Ishikawa (cell line): ENCODE results near the gene UBE2D4.

Experiments
- CEBPB ChIP-seq: IDR thresholded peaks from 2 replicates; pipeline ENCODE4 v1.6.1; 2012
- CREB1 ChIP-seq: IDR thresholded peaks from 2 replicates; pipeline ENCODE4 v1.6.1; 2012; ENCODE audit warnings: low read depth
- EGR1 ChIP-seq: IDR thresholded peaks from 2 replicates; pipeline ENCODE4 v1.6.1; 2012
- EP300 ChIP-seq: IDR thresholded peaks from 2 replicates; pipeline ENCODE4 v1.6.1; 2012; ENCODE audit warnings: borderline replicate concordance
- FOXM1 ChIP-seq: IDR thresholded peaks from 2 replicates; pipeline ENCODE4 v1.6.1; 2012; ENCODE audit warnings: low read depth, borderline replicate concordance
- NFIC ChIP-seq: IDR thresholded peaks from 2 replicates; pipeline ENCODE4 v1.6.1; 2012
- RAD21 ChIP-seq: IDR thresholded peaks from 2 replicates; pipeline ENCODE4 v1.6.1; 2012; ENCODE audit warnings: low read depth
- TAF1 ChIP-seq: IDR thresholded peaks from 2 replicates; pipeline ENCODE4 v1.6.1; 2012; ENCODE audit warnings: low read depth, mild to moderate bottlenecking
- TCF12 ChIP-seq: IDR thresholded peaks from 2 replicates; pipeline ENCODE4 v1.6.1; 2012; ENCODE audit warnings: low read depth
- TEAD4 ChIP-seq: IDR thresholded peaks from 2 replicates; pipeline ENCODE4 v1.6.1; 2012
- YY1 ChIP-seq: IDR thresholded peaks from 2 replicates; pipeline ENCODE4 v1.6.1; 2012; ENCODE audit warnings: low read depth
- ZBTB7A ChIP-seq: IDR thresholded peaks from 2 replicates; pipeline ENCODE4 v1.6.1; 2012; ENCODE audit warnings: low read depth
- TF ChIP-seq, protein P1 (sequence below): IDR thresholded peaks from 2 replicates; pipeline ENCODE4 v1.6.1; 2012
- TF ChIP-seq, protein P2 (sequence below): IDR thresholded peaks from 2 replicates; pipeline ENCODE4 v1.6.1; 2012; ENCODE audit warnings: low read depth, mild to moderate bottlenecking
- TF ChIP-seq, protein P3 (sequence below): IDR thresholded peaks from 2 replicates; pipeline ENCODE4 v1.6.1; 2012

Gene UBE2D4

DNA sequence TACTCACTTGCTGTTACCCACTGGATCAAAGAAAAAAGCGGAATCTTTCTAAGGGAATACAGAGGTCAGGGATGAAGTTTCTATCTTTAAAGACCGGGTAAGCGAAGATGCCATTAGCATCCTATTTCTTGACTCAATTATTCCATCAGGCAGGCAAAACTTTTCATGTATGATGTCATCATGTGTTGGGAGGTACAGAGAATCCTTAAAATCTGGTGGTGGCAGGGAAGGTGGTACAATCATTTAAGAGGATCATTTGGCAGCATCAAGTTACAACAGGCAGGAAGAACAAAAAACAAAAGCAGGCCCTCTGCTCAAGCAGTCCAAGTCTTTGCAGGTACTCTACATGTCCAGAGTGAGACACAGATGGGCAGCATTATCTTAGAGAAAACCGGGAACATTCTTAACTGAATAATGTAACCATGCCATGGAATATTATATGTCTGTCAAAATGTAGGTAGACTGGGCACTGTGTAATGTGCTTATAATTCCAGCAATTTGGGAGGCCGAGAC lies 23.6 kb upstream of the UBE2D4 start:
- TF ChIP-seq ZBTB7A: no peak
- TF ChIP-seq RAD21: no peak
- no peak for TF ChIP-seq FOXM1
- no peak for TF ChIP-seq CREB1
- TF ChIP-seq, protein P1, sequence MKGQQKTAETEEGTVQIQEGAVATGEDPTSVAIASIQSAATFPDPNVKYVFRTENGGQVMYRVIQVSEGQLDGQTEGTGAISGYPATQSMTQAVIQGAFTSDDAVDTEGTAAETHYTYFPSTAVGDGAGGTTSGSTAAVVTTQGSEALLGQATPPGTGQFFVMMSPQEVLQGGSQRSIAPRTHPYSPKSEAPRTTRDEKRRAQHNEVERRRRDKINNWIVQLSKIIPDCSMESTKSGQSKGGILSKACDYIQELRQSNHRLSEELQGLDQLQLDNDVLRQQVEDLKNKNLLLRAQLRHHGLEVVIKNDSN: no peak

DNA sequence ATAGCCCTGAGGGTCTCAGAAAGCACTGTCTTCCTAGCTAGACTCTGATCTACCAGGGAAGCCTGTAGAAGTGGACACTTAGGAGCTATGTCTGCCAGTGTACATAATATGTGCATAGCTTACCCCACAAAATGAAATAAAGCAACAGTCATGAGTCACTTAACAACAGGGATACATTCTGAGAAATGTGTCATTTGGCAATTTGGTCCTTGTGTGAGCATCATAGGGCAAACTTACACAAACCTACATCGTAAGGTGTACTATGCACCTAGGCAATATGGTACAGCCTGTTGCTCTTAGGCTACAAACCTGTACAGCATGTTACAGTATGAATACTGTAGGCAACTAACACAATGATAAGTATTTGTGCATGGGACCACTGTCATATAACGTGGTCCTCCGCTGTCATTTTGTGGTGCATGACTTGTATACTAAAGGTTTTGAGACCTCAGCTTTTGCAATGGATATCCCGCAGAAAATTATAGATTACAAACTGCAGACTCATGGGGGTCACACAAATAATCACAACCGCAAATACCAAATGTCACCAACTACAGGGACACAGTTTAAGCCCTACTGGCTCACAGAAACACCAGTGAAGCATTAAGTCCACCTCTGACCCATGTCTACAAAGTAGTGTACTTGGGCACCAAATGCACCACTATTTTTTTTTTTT lies 21.6 kb upstream of the UBE2D4 start:
- TF ChIP-seq FOXM1: no peak
- TF ChIP-seq, protein P1: no peak
- TF ChIP-seq EP300: no peak
- TF ChIP-seq TAF1: no peak
- TF ChIP-seq YY1: no peak
- TF ChIP-seq TEAD4: no peak
- TF ChIP-seq CEBPB: no peak
- TF ChIP-seq RAD21: no peak

DNA sequence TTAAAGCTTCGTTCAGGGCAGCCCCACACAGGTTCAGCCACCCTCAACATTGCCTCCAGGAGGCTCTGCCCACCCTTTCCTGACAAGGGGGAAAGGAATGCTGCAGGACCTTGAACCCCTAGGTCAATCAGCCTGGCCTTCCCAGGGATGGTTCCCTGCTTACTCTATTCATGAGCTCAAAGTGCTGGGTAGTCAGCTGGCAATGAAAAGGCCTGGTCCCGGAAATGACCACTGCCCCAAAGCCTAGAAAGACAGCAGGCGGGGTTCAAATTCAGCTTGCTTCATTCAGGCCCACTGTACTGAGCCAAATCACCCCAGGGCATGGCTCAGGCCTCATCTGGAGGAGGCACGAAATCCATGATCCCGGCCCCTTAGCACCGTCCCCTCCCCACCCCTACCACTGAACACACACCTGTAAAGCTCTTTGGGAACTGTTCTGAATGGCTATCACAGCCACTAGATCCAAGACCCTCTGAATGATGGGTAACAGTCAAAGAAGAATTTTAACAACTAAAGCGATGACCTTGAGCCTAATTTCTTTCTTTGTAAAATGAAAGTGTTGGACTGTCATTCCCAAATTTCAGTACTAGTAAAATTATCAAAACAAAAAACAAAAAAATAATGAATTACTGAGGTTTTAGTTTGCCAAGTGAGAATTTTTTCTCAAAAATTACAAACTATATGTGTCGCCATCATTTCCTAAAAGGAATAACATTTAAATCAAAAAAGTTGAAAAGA lies 20.9 kb upstream of the UBE2D4 start:
- TF ChIP-seq TAF1: no peak
- no peak for TF ChIP-seq EGR1
- TF ChIP-seq, protein P1: no peak
- TF ChIP-seq, protein P2, sequence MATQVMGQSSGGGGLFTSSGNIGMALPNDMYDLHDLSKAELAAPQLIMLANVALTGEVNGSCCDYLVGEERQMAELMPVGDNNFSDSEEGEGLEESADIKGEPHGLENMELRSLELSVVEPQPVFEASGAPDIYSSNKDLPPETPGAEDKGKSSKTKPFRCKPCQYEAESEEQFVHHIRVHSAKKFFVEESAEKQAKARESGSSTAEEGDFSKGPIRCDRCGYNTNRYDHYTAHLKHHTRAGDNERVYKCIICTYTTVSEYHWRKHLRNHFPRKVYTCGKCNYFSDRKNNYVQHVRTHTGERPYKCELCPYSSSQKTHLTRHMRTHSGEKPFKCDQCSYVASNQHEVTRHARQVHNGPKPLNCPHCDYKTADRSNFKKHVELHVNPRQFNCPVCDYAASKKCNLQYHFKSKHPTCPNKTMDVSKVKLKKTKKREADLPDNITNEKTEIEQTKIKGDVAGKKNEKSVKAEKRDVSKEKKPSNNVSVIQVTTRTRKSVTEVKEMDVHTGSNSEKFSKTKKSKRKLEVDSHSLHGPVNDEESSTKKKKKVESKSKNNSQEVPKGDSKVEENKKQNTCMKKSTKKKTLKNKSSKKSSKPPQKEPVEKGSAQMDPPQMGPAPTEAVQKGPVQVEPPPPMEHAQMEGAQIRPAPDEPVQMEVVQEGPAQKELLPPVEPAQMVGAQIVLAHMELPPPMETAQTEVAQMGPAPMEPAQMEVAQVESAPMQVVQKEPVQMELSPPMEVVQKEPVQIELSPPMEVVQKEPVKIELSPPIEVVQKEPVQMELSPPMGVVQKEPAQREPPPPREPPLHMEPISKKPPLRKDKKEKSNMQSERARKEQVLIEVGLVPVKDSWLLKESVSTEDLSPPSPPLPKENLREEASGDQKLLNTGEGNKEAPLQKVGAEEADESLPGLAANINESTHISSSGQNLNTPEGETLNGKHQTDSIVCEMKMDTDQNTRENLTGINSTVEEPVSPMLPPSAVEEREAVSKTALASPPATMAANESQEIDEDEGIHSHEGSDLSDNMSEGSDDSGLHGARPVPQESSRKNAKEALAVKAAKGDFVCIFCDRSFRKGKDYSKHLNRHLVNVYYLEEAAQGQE: no peak
- TF ChIP-seq TEAD4: no peak
- TF ChIP-seq CREB1: no peak
- no peak for TF ChIP-seq ZBTB7A

DNA sequence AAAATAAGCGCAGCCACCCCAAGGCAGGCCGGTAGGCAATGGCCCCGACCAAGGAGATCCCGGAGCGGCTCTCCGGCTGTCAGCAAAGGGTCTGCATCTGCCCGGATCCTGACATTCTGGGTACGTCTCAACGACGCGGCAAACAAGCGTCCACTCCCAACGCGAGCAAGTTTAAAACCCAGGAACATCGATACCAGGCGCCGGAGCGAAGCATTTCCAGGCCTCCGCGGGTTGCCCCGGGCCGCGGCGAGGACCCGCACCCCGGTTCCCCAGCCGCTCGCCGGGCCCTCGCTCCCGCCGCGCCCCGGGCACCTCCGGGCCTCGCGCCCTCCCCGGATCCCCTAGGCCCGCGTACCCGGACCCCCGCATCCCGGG lies 20.3 kb upstream of the UBE2D4 start:
- no peak for TF ChIP-seq TAF1
- TF ChIP-seq, protein P3, sequence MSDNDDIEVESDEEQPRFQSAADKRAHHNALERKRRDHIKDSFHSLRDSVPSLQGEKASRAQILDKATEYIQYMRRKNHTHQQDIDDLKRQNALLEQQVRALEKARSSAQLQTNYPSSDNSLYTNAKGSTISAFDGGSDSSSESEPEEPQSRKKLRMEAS: no peak
- TF ChIP-seq, protein P1: no peak
- TF ChIP-seq ZBTB7A: no peak
- TF ChIP-seq NFIC: no peak
- TF ChIP-seq EGR1: no peak
- no peak for TF ChIP-seq TEAD4
- no peak for TF ChIP-seq YY1
- no peak for TF ChIP-seq TCF12
- TF ChIP-seq CEBPB: no peak
- TF ChIP-seq RAD21: no peak
- TF ChIP-seq, protein P2: no peak
- no peak for TF ChIP-seq EP300
- TF ChIP-seq FOXM1: no peak
- no peak for TF ChIP-seq CREB1

DNA sequence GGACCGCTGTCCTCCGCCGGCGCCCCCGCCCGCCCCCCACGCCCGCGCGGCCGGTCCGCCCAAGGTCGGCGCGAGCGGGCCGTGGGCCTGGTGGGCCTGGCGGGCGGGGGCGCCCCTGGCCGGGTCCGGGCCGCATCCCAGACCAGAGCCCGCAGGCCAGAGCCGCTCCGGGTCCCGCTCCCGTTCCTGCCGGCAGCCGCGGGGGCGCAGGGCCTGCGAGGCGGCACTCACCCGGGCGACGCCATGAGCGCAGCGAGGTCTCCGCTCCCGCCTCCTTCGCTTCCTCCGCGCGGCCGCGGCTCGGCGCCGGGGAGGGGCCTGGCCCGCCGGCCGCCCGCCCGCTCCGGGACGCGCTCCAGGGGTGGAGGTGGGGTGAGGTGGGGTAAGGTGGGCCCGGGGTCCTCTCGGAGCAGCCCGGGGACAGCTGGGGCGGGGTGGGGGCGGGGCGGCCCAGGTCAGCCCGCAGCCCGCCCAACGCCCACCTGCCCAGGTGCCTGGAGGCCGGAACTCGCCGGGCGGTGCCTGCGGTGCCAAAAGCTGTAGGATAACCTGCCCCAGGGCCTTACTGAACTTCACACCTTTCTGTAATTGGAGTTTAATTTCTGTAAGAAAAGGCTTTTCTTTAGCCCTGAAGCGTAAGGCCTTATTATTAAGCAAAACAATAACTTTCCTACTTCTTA lies 19.8 kb upstream of the UBE2D4 start, which contains the start of gene URGCP:
URGCP (minus strand) TSS at position 266 of the 680 bp plus-strand sequence; CDS start at position 245, 21 bp downstream.
- TF ChIP-seq FOXM1: no peak
- TF ChIP-seq, protein P2: no peak
- TF ChIP-seq ZBTB7A: peak; percentile 43; the same call in 1 of the 2 replicates
- no peak for TF ChIP-seq EP300
- TF ChIP-seq, protein P3: peak; percentile 57; the same call in 1 of the 2 replicates
- TF ChIP-seq, protein P1: no peak
- TF ChIP-seq YY1: peak; percentile 78
- TF ChIP-seq TEAD4: no peak
- peak; percentile 74 for TF ChIP-seq EGR1
- TF ChIP-seq NFIC: 0 out of 2 replicates have a peak, but pooled peaks have one; percentile 23
- TF ChIP-seq TCF12: peak; percentile 23; the same call in 1 of the 2 replicates
- TF ChIP-seq TAF1: peak; percentile 53; the same call in 1 of the 2 replicates
- no peak for TF ChIP-seq RAD21
- TF ChIP-seq CEBPB: no peak
- no peak for TF ChIP-seq CREB1
